DND-41 (cell line): ENCODE results near the gene KCNMA1.

ENCODE experiments used
- ATAC-seq: fragments of 200-7000 bp; cut with Tn5 transposase; 3 replicates; pipeline ENCODE4 v1.9.1; 2021; ENCODE audit warnings: low read depth; ENCODE audit not compliant: insufficient read depth
- DNase-seq: peaks from one replicate; pipeline ENCODE4 v3.0.0-alpha.2; 2020
- H2AFZ ChIP-seq: 2 replicates; pipeline ENCODE4 v1.6.0; 2012; ENCODE audit warnings: low read depth, low read length
- H3K27ac ChIP-seq: 2 replicates; pipeline ENCODE4 v1.5.1; 2012; ENCODE audit warnings: low read length, inconsistent platforms
- H3K27me3 ChIP-seq: fragments of 200-600 bp; sonication (generic); 2 replicates; pipeline ENCODE4 v1.6.0; 2012; ENCODE audit warnings: low read length, mild to moderate bottlenecking, inconsistent platforms; ENCODE audit not compliant: insufficient read depth, poor library complexity
- H3K36me3 ChIP-seq: 2 replicates; pipeline ENCODE4 v1.5.1; 2012; ENCODE audit warnings: low read length, inconsistent platforms; ENCODE audit not compliant: insufficient read depth
- H3K4me1 ChIP-seq: 2 replicates; pipeline ENCODE4 v1.5.1; 2012; ENCODE audit warnings: mild to moderate bottlenecking, low read length; ENCODE audit not compliant: insufficient read depth
- H3K4me2 ChIP-seq: 2 replicates; pipeline ENCODE4 v1.6.0; 2012; ENCODE audit warnings: mild to moderate bottlenecking, moderate library complexity, low read length, inconsistent platforms; ENCODE audit not compliant: insufficient read depth
- H3K4me3 ChIP-seq, 2 experiments: fragments of 200-600 bp in 1 of 2; shearing (Covaris generic) in 1 of 2; 2 replicates each; pipeline ENCODE4 v1.5.1; 2012 to 2016; ENCODE audit warnings: inconsistent platforms in 2 of 2, low read length in 2 of 2, mild to moderate bottlenecking in 2 of 2, low read depth in 1 of 2, moderate library complexity in 1 of 2
- H3K79me2 ChIP-seq: 2 replicates; pipeline ENCODE4 v1.6.0; 2012; ENCODE audit warnings: low read length, inconsistent platforms; ENCODE audit not compliant: insufficient read depth
- H3K9ac ChIP-seq: 2 replicates; pipeline ENCODE4 v1.6.0; 2012; ENCODE audit warnings: low read depth, mild to moderate bottlenecking, inconsistent platforms, low read length, moderate library complexity
- H3K9me3 ChIP-seq: 2 replicates; pipeline ENCODE4 v1.5.1; 2012; ENCODE audit warnings: low read length, moderate library complexity, mild to moderate bottlenecking, inconsistent platforms; ENCODE audit not compliant: insufficient read depth, severe bottlenecking
- H4K20me1 ChIP-seq: 2 replicates; pipeline ENCODE4 v1.6.0; 2012; ENCODE audit warnings: low read length; ENCODE audit not compliant: insufficient read depth
- EZH2 ChIP-seq: IDR thresholded peaks from 3 replicates; pipeline ENCODE4 v1.6.1; 2012; ENCODE audit warnings: borderline replicate concordance, low read depth, mild to moderate bottlenecking, moderate library complexity, low read length, inconsistent platforms; ENCODE audit not compliant: severe bottlenecking
- TF ChIP-seq, protein P1 (sequence below): IDR thresholded peaks from 2 replicates; pipeline ENCODE4 v1.5.1; 2012; ENCODE audit warnings: borderline replicate concordance, low read length, moderate library complexity, mild to moderate bottlenecking; ENCODE audit not compliant: poor library complexity, severe bottlenecking; ENCODE audit errors: extremely low read depth

KCNMA1 gene

DNA sequence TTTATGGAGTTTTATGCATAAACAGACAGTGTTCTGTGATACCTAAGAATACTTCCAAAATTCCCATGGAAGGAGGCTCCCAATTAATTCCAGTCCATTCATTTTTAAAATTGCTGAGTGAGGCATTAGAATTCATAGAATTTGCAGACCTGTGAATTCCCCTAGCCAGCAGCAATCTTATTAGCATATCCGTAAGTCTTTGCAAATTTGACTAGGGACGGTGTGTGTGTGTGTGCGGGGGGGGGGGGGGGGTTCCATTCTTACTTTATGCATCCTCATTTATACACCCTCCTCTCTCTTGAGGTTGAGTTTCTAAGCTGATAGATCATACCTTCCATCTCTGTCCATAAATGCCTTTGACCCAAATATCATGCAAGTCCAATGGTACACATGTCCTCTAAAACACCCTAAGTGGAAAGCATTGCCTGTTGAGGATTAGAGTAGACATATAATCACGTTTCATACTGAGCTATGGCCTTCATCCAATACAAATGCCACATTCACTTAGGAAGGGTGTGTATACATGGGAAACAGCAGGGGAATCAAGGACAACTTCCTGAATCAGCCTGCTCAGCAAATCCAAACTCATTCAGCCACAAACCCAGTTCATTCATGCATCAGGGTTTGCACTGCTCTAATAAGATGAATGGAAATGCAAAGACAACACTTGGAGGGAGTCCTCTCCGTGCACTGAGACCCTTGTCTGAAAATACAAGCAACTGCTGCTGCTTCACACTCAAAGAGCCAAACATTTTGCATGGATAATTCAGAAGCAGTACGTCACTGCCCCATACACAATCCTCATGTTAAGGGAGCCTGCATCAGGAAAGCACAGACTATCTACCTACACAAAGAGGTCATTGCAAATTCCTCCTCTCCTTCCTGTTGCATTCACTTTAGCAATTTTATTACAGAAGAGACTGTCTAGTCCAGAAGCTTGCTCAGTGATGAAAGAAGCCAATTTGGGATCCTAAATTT, 350.8 kb downstream of the KCNMA1 start:
- Histone ChIP-seq H3K27ac (no peak overlapping the region), H3K4me1 (no peaks in the 10 kb centered on the region)
- no peak for ATAC-seq

DNA sequence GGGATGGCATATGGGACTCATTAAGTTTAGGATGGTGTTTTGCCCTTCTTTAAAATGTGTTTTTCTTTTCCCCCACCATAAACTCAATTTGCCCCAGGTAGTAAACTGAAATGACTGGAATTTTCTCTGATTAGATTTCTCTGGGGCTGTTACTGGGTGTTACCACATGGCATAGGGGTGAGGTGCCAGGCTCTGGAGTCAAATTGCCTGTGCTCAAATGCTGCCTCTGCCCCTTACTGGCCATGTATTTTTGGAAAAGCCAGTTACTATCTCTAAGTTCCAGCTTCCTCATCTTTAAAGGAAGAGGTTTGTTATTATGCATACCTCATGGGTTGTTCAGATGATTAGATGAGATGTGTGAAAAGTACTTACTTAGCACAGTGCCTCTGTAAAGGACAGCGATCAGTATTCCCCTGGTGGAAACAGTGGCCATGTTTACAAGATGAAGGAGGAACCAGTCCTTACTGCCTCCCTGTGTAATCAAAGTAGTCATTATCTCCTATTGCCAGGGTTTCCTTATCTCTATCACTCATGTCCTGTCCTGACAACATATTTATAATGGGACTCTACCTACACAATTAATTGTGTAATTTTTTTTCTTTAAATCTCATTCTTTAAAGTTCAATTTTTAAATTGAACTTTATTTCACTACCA, 352.0 kb downstream of the KCNMA1 start:
- no peak overlapping the region for H3K27ac ChIP-seq
- no peak overlapping the region for H2AFZ ChIP-seq
- H3K27me3 ChIP-seq, result peaks cover 12% of the 10 kb centered on the region
- no peak overlapping the region for H3K4me2 ChIP-seq
- no peak overlapping the region for H3K4me3 ChIP-seq
- H3K9ac ChIP-seq, result no peak overlapping the region
- no peak for DNase-seq
- H4K20me1 ChIP-seq, result no peaks in the 10 kb centered on the region
- H3K9me3 ChIP-seq, result peaks cover 8% of the 10 kb centered on the region
- no peak for ATAC-seq
- no peak for TF ChIP-seq EZH2
- TF ChIP-seq, protein P1, sequence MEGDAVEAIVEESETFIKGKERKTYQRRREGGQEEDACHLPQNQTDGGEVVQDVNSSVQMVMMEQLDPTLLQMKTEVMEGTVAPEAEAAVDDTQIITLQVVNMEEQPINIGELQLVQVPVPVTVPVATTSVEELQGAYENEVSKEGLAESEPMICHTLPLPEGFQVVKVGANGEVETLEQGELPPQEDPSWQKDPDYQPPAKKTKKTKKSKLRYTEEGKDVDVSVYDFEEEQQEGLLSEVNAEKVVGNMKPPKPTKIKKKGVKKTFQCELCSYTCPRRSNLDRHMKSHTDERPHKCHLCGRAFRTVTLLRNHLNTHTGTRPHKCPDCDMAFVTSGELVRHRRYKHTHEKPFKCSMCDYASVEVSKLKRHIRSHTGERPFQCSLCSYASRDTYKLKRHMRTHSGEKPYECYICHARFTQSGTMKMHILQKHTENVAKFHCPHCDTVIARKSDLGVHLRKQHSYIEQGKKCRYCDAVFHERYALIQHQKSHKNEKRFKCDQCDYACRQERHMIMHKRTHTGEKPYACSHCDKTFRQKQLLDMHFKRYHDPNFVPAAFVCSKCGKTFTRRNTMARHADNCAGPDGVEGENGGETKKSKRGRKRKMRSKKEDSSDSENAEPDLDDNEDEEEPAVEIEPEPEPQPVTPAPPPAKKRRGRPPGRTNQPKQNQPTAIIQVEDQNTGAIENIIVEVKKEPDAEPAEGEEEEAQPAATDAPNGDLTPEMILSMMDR, result no peak
- no peaks in the 10 kb centered on the region for H3K4me1 ChIP-seq
- H3K79me2 ChIP-seq, result no peaks in the 10 kb centered on the region
- H3K36me3 ChIP-seq, result no peaks in the 10 kb centered on the region

More for the DNA sequence above, 350.8 kb downstream of the KCNMA1 start:
- Histone ChIP-seq H3K79me2 (no peaks in the 10 kb centered on the region), H3K9ac (no peak overlapping the region), H3K4me3 (no peak overlapping the region), H2AFZ (no peak overlapping the region), H3K4me2 (no peak overlapping the region), H3K27me3 (peaks cover 12% of the 10 kb centered on the region), H3K9me3 (peaks cover 2% of the 10 kb centered on the region), H3K36me3 (no peaks in the 10 kb centered on the region), H4K20me1 (no peaks in the 10 kb centered on the region)
- TF ChIP-seq, protein P1, result no peak
- TF ChIP-seq EZH2, result no peak
- DNase-seq, result no peak

DNA sequence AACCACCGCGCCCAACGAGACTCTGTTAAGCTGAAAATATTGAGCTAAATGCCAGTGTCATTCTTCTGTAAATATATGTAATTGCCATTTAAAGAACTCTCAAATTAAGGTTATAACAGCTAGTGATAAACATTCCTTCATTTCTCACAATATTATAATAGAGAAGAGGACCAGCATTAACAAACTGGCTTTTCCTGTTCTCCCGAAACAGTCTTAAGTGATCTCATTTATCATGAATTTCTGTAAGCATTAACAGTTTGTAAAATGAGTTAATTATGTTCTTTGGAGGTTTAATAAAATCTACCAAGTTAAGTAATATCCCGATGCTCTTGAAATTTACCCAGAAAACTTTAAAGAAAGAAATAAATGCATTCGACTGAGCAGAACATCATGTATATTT, 352.8 kb downstream of the KCNMA1 start:
- Histone ChIP-seq H2AFZ (no peak overlapping the region), H3K4me3 (no peak overlapping the region), H3K36me3 (no peaks in the 10 kb centered on the region), H3K4me1 (peaks cover 7% of the 10 kb centered on the region), H3K27ac (no peak overlapping the region), H4K20me1 (no peaks in the 10 kb centered on the region), H3K79me2 (no peaks in the 10 kb centered on the region), H3K9me3 (peaks cover 16% of the 10 kb centered on the region), H3K27me3 (peaks cover 12% of the 10 kb centered on the region), H3K9ac (no peak overlapping the region), H3K4me2 (no peak overlapping the region)
- no peak for DNase-seq
- no peak for ATAC-seq
- TF ChIP-seq, protein P1, result no peak
- TF ChIP-seq EZH2, result no peak
